Fibroblast of lung (primary cell): ENCODE data around the gene WAC. TPM values are rescaled to one million over a fixed set of nuclear protein-coding genes. Genes with fewer than 3 reads are reported as not detected.

Source experiments
- DNase-seq, 2 donors: peaks; one replicate each; pipeline versions ENCODE4 v3.0.0 to v3.0.0-alpha.2; 2010; ENCODE audit warnings: low read depth in 2 of 2
- H2AFZ ChIP-seq: 2 replicates; pipeline ENCODE4 v1.5.1; 2012; ENCODE audit warnings: low read length, control low read depth, inconsistent platforms
- H3K27ac ChIP-seq: 2 replicates; pipeline ENCODE4 v1.5.1; 2011; ENCODE audit warnings: low read length, control low read depth; ENCODE audit not compliant: insufficient read depth
- H3K27me3 ChIP-seq: 2 replicates; pipeline ENCODE4 v1.5.1; 2011; ENCODE audit warnings: mild to moderate bottlenecking, low read length; ENCODE audit not compliant: control insufficient read depth, insufficient read depth
- H3K36me3 ChIP-seq: 2 replicates; pipeline ENCODE4 v1.5.1; 2011; ENCODE audit warnings: low read length; ENCODE audit not compliant: control insufficient read depth, insufficient read depth
- H3K4me1 ChIP-seq: 2 replicates; pipeline ENCODE4 v1.5.1; 2011; ENCODE audit warnings: low read length; ENCODE audit not compliant: control insufficient read depth, insufficient read depth; ENCODE audit errors: extremely low read depth
- H3K4me2 ChIP-seq: 2 replicates; pipeline ENCODE4 v1.5.1; 2011; ENCODE audit warnings: low read length, control low read depth; ENCODE audit not compliant: insufficient read depth; ENCODE audit errors: extremely low read depth
- H3K4me3 ChIP-seq, 4 experiments: fragments of 200-600 bp in 1 of 4; sonication (generic) in 1 of 4; replicated peaks in 1 of 4; 2 replicates each; pipeline ENCODE4 v1.5.1; 2011 to 2016; ENCODE audit warnings: low read length in 4 of 4, low read depth in 3 of 4, mild to moderate bottlenecking in 3 of 4, control low read depth in 2 of 4, inconsistent platforms in 1 of 4, mixed read lengths in 1 of 4; ENCODE audit not compliant: insufficient read depth in 1 of 4; ENCODE audit errors: control extremely low read depth in 1 of 4
- H3K79me2 ChIP-seq: 2 replicates; pipeline ENCODE4 v1.5.1; 2012; ENCODE audit warnings: mild to moderate bottlenecking, low read length, inconsistent platforms; ENCODE audit not compliant: control insufficient read depth, insufficient read depth
- H3K9ac ChIP-seq: 2 replicates; pipeline ENCODE4 v1.5.1; 2011; ENCODE audit warnings: mild to moderate bottlenecking, low read length, control low read depth; ENCODE audit not compliant: insufficient read depth
- H3K9me3 ChIP-seq: 2 replicates; pipeline ENCODE4 v1.5.1; 2012; ENCODE audit warnings: low read depth, low read length; ENCODE audit not compliant: control insufficient read depth, insufficient read depth
- H4K20me1 ChIP-seq: 2 replicates; pipeline ENCODE4 v1.5.1; 2011; ENCODE audit warnings: low read length; ENCODE audit not compliant: control insufficient read depth, insufficient read depth; ENCODE audit errors: extremely low read depth
- EZH2 ChIP-seq: IDR thresholded peaks from 2 replicates; pipeline ENCODE4 v1.5.1; 2012; ENCODE audit warnings: low read length, control low read depth, mild to moderate bottlenecking; ENCODE audit errors: missing control alignments
- polyA plus RNA-seq, 2 donors: library from polyadenylated mRNA; depleted of rRNA in 1 of 2; stranded (reverse) in 1 of 2; unstranded in 1 of 2; fragments of >200 nt; gene quantifications; 2 replicates each; pipeline ENCODE4 v1.2.1, GENCODE V29; 2011 to 2012; ENCODE audit warnings: missing spikeins in 1 of 2
- total RNA-seq: library from RNA; depleted of rRNA; stranded (reverse); fragments of >200 nt; gene quantifications from 2 replicates; pipeline ENCODE4 v1.2.1, GENCODE V29; 2014
- TF ChIP-seq, protein P1 (sequence below), 2 donors: IDR thresholded peaks in 1 of 2; conservative IDR thresholded peaks in 1 of 2; 1 replicate in 1 of 2; 2 replicates in 1 of 2; pipeline ENCODE4 v1.5.1; 2011 to 2012; ENCODE audit warnings: low read length in 2 of 2, control low read depth in 1 of 2, inconsistent platforms in 1 of 2, low read depth in 1 of 2, mild to moderate bottlenecking in 1 of 2

The WAC gene
- total and polyA plus RNA-seq, 2 donors (not counting 1 experiment from before 2014, with no cell fraction given): 65.7 to 94.2 TPM

DNA sequence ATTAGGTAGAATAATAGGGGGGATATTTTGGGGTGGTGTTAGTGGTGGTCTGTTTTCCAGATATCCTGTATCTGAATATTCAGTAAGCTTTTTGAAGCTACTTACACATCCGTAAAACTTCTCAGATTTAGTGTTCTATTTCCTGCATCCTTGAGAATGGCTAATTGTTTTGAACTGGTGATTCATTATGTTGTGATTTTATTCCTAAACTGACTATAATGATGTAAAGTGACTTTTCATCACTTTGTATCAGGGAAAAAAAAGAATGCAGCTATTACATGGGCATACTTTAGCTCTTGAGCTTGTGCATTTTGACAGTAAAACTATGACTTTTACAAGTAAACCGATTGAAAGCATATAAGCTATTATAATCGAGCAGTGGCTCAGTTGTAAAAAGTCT is 18.2 kb downstream of the WAC start:
- no peak for DNase-seq
- TF ChIP-seq, protein P1, sequence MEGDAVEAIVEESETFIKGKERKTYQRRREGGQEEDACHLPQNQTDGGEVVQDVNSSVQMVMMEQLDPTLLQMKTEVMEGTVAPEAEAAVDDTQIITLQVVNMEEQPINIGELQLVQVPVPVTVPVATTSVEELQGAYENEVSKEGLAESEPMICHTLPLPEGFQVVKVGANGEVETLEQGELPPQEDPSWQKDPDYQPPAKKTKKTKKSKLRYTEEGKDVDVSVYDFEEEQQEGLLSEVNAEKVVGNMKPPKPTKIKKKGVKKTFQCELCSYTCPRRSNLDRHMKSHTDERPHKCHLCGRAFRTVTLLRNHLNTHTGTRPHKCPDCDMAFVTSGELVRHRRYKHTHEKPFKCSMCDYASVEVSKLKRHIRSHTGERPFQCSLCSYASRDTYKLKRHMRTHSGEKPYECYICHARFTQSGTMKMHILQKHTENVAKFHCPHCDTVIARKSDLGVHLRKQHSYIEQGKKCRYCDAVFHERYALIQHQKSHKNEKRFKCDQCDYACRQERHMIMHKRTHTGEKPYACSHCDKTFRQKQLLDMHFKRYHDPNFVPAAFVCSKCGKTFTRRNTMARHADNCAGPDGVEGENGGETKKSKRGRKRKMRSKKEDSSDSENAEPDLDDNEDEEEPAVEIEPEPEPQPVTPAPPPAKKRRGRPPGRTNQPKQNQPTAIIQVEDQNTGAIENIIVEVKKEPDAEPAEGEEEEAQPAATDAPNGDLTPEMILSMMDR (conservative IDR thresholded peaks at IDR 0.05 in 1 of 2, IDR thresholded peaks at IDR 0.05 in 1 of 2; ENCODE audit: low read depth in 1 of 2, low read length in 2 of 2): no peak
- TF ChIP-seq EZH2: no peak
- H3K36me3 ChIP-seq: peaks cover 1% of the 10 kb centered on the region
- H3K4me1 ChIP-seq: no peaks in the 10 kb centered on the region
- H3K4me2 ChIP-seq: no peak overlapping the region
- peaks cover 2% of the 10 kb centered on the region for H4K20me1 ChIP-seq
- no peak overlapping the region for H3K9ac ChIP-seq
- peaks cover 92% of the 10 kb centered on the region for H3K79me2 ChIP-seq
- H3K27ac ChIP-seq: no peak overlapping the region
- H2AFZ ChIP-seq: no peak overlapping the region
- H3K9me3 ChIP-seq: no peaks in the 10 kb centered on the region
- no peak overlapping the region for H3K4me3 ChIP-seq
- no peaks in the 10 kb centered on the region for H3K27me3 ChIP-seq

DNA sequence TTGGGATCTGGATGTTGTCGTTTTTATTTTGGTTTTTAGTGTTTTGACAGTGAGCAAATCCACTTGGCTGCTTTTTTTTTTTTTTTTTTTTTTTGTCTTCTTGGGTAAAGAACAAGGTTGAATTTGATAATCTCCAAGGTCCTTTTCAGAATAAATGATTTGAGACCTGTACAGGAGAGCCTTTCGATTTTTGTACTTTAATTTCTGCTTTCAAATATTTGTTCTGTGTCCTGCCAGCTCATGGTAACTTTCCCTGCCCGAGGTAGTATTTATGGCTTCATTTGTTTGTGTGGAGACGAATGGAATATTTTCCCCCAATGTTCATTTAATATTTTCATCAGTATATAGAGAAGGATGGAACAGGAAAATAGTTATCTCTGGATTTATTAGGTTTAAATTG is 19.9 kb downstream of the WAC start:
- no peak for DNase-seq
- H3K27me3 ChIP-seq: no peaks in the 10 kb centered on the region
- no peak for TF ChIP-seq EZH2
- TF ChIP-seq, protein P1 (conservative IDR thresholded peaks at IDR 0.05 in 1 of 2, IDR thresholded peaks at IDR 0.05 in 1 of 2; ENCODE audit: low read depth in 1 of 2, low read length in 2 of 2): no peak
- no peak overlapping the region for H3K4me3 ChIP-seq
- no peak overlapping the region for H3K27ac ChIP-seq
- peaks cover 97% of the 10 kb centered on the region for H3K79me2 ChIP-seq
- no peak overlapping the region for H3K4me2 ChIP-seq
- peaks cover 2% of the 10 kb centered on the region for H4K20me1 ChIP-seq
- no peaks in the 10 kb centered on the region for H3K9me3 ChIP-seq
- no peaks in the 10 kb centered on the region for H3K4me1 ChIP-seq
- no peak overlapping the region for H2AFZ ChIP-seq
- peaks cover 1% of the 10 kb centered on the region for H3K36me3 ChIP-seq
- H3K9ac ChIP-seq: no peak overlapping the region

DNA sequence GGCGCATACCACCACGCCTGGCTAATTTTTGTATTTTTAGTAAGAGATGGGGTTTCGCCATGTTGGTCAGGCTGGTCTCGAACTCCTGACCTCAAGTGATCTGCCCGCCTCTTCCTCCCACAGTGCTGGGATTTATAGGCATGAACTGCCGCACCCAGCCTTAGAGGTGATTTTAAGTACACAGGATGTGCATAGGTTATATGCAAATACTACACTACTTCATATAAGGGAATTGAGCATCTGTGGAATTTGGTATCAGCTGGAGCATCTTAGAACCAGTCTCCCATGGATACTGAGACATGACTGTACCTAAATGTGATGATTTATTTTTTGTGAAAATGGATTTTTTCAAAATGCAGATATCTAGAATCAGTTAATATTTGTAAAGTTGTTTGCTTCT is 21.1 kb downstream of the WAC start:
- H4K20me1 ChIP-seq: peaks cover 2% of the 10 kb centered on the region
- H3K4me2 ChIP-seq: no peak overlapping the region
- H3K9ac ChIP-seq: no peak overlapping the region
- no peak overlapping the region for H2AFZ ChIP-seq
- TF ChIP-seq, protein P1 (conservative IDR thresholded peaks at IDR 0.05 in 1 of 2, IDR thresholded peaks at IDR 0.05 in 1 of 2; ENCODE audit: low read depth in 1 of 2, low read length in 2 of 2): no peak
- TF ChIP-seq EZH2: no peak
- H3K27me3 ChIP-seq: no peaks in the 10 kb centered on the region
- no peak for DNase-seq
- H3K4me1 ChIP-seq: no peaks in the 10 kb centered on the region
- peaks cover 98% of the 10 kb centered on the region for H3K79me2 ChIP-seq
- H3K36me3 ChIP-seq: peaks cover 1% of the 10 kb centered on the region
- no peak overlapping the region for H3K27ac ChIP-seq
- H3K9me3 ChIP-seq: no peaks in the 10 kb centered on the region
- no peak overlapping the region for H3K4me3 ChIP-seq
